ENCODE measurements around the gene BCL6. TPM values are rescaled to one million over a fixed set of nuclear protein-coding genes. Genes with fewer than 3 reads are reported as not detected.

Gene BCL6
- total and polyA plus RNA-seq, 9 of the 15 experiments (the other 6 are each of a cell fraction or from before 2014, with no cell fraction given), result 0.08 to 3.5 (median 1.6) TPM

GRCh38 chr3:187745201-187746058 is at the start of gene BCL6 (continued):
- TF ChIP-seq POLR2B (IDR thresholded peaks at IDR 0.05; ENCODE audit: low read depth, partially characterized antibody), result peak; percentile 85
- TF ChIP-seq, protein P1, sequence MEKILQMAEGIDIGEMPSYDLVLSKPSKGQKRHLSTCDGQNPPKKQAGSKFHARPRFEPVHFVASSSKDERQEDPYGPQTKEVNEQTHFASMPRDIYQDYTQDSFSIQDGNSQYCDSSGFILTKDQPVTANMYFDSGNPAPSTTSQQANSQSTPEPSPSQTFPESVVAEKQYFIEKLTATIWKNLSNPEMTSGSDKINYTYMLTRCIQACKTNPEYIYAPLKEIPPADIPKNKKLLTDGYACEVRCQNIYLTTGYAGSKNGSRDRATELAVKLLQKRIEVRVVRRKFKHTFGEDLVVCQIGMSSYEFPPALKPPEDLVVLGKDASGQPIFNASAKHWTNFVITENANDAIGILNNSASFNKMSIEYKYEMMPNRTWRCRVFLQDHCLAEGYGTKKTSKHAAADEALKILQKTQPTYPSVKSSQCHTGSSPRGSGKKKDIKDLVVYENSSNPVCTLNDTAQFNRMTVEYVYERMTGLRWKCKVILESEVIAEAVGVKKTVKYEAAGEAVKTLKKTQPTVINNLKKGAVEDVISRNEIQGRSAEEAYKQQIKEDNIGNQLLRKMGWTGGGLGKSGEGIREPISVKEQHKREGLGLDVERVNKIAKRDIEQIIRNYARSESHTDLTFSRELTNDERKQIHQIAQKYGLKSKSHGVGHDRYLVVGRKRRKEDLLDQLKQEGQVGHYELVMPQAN (IDR thresholded peaks at IDR 0.05; ENCODE audit: borderline replicate concordance), result no peak; the same call in 1 of the 2 replicates
- no peak for TF ChIP-seq RREB1 (CRISPR knock-in tag; IDR thresholded peaks at IDR 0.05)
- TF ChIP-seq ZNF253 (CRISPR knock-in tag; conservative IDR thresholded peaks at IDR 0.05), result no peak
- TF ChIP-seq TBL1XR1 (IDR thresholded peaks at IDR 0.05; ENCODE audit: low read length in 2 of 2), result peak in 1 of 2 experiments; percentile 76; a peak in 2 of 4 replicates
- TF ChIP-seq, protein P2, sequence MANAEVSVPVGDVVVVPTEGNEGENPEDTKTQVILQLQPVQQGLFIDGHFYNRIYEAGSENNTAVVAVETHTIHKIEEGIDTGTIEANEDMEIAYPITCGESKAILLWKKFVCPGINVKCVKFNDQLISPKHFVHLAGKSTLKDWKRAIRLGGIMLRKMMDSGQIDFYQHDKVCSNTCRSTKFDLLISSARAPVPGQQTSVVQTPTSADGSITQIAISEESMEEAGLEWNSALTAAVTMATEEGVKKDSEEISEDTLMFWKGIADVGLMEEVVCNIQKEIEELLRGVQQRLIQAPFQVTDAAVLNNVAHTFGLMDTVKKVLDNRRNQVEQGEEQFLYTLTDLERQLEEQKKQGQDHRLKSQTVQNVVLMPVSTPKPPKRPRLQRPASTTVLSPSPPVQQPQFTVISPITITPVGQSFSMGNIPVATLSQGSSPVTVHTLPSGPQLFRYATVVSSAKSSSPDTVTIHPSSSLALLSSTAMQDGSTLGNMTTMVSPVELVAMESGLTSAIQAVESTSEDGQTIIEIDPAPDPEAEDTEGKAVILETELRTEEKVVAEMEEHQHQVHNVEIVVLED (CRISPR knock-in tag; IDR thresholded peaks at IDR 0.05), result 0 out of 2 replicates have a peak, but pooled peaks have one; percentile 17
- peak; percentile 93 for TF ChIP-seq CREM (IDR thresholded peaks at IDR 0.05; ENCODE audit: low read depth)
